ENCODE data around the gene MACROD2.

The MACROD2 gene

DNA sequence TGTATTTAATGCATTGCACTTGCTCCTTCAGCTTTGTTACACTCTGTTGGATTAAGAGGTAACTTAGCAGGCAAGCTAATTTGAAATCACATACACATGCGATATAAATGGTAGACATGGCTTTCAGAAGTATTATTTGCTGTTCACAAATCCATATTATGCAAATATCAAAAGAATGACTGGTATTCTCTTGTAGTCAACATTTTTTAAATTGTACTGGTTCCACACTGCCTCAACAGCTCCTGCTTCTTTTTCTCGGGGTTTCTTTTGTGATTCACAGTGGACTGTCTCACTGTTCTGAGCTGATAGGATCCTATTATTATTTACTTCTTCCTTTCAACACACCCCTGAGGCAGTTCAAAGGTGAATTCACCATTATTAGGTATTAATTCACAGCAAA is 1650.5 kb downstream of the MACROD2 start:
- TF ChIP-seq, protein P1, sequence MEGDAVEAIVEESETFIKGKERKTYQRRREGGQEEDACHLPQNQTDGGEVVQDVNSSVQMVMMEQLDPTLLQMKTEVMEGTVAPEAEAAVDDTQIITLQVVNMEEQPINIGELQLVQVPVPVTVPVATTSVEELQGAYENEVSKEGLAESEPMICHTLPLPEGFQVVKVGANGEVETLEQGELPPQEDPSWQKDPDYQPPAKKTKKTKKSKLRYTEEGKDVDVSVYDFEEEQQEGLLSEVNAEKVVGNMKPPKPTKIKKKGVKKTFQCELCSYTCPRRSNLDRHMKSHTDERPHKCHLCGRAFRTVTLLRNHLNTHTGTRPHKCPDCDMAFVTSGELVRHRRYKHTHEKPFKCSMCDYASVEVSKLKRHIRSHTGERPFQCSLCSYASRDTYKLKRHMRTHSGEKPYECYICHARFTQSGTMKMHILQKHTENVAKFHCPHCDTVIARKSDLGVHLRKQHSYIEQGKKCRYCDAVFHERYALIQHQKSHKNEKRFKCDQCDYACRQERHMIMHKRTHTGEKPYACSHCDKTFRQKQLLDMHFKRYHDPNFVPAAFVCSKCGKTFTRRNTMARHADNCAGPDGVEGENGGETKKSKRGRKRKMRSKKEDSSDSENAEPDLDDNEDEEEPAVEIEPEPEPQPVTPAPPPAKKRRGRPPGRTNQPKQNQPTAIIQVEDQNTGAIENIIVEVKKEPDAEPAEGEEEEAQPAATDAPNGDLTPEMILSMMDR (IDR thresholded peaks at IDR 0.05; ENCODE audit: low read depth, low read length, missing control alignments), result no peak
- DNase-seq (ENCODE audit: extremely low read depth, low read depth), result no peak
- no peak overlapping the region for H3K4me3 ChIP-seq (replicated peaks; ENCODE audit: low read depth, low read length)

DNA sequence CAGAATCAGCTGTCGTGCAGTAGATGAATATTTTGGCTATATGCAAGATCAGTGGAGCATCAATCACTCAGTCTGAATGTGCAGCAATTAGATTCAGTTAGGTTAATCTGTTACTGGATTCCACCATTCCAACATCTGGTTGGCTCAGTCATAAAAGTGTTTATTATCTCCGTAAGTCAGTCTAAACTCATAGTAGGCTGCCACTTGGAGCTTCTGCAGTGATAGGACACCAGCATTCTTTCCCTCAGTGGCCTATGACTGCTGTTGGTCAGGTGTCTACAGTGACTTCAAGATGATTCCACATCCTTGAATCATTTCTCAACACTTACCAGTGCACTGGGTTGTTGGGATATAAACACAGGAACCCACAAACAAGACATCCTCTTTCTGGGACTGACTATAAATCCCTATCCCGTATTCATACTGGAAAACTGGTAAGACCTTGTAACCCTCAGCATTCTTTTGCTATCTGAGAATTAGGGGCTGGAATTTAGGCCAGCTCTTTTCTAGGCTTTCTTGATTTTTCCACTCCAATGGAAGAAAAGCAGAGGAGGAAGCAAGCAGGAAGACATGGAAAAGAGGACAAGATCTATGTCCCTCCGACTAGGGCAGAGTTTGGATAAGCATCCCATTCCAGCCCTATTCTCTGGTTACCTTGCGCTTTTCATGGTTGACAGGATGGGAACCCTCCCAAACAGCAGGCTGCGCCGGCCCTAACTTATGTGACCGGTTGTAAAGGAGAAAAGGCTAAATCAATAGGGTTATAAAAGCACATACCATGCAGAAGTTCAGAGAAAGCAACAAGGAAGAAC is 1658.3 kb downstream of the MACROD2 start:
- TF ChIP-seq, protein P1 (IDR thresholded peaks at IDR 0.05; ENCODE audit: low read depth, low read length, missing control alignments), result no peak
- DNase-seq (ENCODE audit: extremely low read depth, low read depth), result no peak
- no peak overlapping the region for H3K4me3 ChIP-seq (replicated peaks; ENCODE audit: low read depth, low read length)

DNA sequence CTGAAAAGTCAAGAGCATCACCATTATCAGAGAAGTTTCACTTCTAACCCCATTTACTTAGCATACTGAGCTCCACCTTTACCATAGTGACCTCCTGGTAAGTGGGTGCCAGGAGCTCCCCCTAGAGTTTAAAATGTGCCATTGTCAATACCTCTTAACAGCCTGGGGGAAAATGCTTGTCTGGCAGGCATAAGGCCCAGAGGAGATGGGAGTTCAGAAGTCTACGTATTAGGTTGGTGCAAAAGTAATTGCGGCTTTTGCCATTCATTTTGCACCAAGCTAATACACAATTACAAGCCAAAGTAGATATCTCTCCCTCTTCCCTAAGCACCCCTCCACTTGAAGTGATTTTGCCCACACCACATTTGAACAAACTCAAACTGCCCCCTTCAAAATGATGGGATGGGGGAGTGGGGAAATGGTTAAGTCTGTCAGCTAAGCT is 1658.9 kb downstream of the MACROD2 start:
- H3K4me3 ChIP-seq (replicated peaks; ENCODE audit: low read depth, low read length), result no peak overlapping the region
- DNase-seq (ENCODE audit: extremely low read depth, low read depth), result peak; percentile 46
- TF ChIP-seq, protein P1 (IDR thresholded peaks at IDR 0.05; ENCODE audit: low read depth, low read length, missing control alignments), result peak; percentile 68

DNA sequence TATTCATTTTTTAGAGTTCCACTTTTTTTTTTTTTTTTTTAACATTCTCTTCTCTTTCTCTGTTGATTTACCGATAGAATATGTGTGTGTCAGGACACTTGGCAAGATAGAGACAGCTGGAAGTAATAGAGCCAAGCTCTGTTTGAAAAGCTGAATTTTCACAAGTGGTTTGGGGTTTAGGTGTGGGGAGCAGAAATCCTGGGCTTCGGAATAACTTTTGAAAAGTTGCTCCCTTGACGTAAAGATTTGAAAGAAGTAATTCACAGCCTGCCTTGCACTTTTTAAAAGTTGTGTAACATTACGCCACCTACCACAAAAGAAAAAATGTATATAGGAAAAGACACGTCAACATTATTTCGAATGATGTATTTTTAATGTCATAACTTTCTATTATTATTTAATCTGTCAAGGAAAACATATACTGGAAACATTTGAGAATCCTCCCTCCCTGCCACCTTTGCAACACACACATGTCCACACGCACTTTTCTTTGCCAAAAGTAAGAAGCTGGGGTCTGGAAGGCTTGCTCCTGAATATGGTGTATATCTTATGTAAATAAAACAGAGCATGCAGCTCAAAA is 1660.1 kb downstream of the MACROD2 start:
- H3K4me3 ChIP-seq (replicated peaks; ENCODE audit: low read depth, low read length), result no peak overlapping the region

DNA sequence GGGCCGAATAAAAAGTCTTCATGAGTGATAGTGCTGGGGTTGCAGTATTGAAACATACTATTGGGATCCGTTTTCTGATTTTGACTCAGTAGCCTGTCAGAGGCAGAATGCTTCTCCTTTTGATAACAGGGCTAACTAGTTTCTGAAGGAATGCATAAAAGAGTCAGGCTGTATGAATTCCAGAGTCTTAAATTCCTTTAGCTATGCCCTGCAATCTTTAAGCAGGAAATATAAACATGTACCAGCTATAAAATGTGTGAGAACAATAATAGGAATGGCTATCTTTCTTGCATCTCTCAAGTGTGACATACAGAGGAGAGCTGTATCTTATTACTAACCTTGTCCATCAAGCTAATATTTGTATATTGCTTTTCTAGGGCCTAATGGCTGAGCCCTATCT is 1660.8 kb downstream of the MACROD2 start:
- TF ChIP-seq, protein P1 (IDR thresholded peaks at IDR 0.05; ENCODE audit: low read depth, low read length, missing control alignments), result no peak
- no peak overlapping the region for H3K4me3 ChIP-seq (replicated peaks; ENCODE audit: low read depth, low read length)
- DNase-seq (ENCODE audit: extremely low read depth, low read depth), result no peak

More for the DNA sequence above, 1660.1 kb downstream of the MACROD2 start:
- no peak for DNase-seq (ENCODE audit: extremely low read depth, low read depth)
- TF ChIP-seq, protein P1 (IDR thresholded peaks at IDR 0.05; ENCODE audit: low read depth, low read length, missing control alignments), result no peak

DNA sequence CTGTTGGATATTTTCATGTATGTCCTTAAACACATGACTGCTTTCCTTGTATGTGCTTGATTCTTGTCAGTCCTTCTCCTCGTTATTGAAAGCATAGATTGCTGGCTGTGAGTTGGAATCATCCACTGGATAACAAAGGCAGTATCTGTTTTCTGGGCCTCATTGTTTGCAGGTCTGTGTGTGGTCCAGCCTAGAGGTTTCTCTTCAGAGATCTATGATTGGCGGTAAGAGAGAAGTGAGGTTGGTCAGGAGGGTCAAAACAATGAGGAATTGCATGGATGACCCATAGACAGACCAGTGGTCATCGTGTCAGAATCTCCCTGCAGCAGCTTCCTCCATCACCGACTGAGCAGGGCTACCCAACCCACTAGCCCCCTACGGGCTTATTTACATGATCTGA is 1663.0 kb downstream of the MACROD2 start:
- DNase-seq (ENCODE audit: extremely low read depth, low read depth), result no peak
- H3K4me3 ChIP-seq (replicated peaks; ENCODE audit: low read depth, low read length), result no peak overlapping the region
- TF ChIP-seq, protein P1 (IDR thresholded peaks at IDR 0.05; ENCODE audit: low read depth, low read length, missing control alignments), result no peak

Measured in HFF-Myc (cell line).